ENCODE results near the gene PLEKHS1.

Gene PLEKHS1

DNA sequence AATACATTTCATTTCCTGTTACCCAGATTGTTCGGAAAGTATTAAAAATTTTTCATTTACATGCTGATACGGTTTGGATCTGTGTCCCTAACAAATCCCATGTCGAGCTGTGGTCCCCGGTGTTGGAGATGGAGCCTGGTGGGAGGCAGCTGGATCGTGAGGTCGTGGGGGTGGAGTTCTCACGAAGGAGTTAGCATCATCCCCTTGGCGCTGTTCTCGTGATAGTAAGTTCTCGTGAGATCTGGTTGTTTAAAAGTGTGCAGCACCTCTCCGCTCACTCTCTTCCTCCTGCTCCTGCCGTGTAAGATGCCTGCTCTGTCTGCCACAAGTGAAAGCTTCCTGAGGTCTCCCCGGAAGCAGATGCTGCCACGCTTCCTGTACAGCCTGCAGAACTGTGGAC is 30.9 kb downstream of the PLEKHS1 start:
- DNase-seq (ENCODE audit: extremely low read depth, low read depth), result no peak
- no peak overlapping the region for H3K4me3 ChIP-seq (replicated peaks; ENCODE audit: low read depth, low read length)
- TF ChIP-seq, protein P1, sequence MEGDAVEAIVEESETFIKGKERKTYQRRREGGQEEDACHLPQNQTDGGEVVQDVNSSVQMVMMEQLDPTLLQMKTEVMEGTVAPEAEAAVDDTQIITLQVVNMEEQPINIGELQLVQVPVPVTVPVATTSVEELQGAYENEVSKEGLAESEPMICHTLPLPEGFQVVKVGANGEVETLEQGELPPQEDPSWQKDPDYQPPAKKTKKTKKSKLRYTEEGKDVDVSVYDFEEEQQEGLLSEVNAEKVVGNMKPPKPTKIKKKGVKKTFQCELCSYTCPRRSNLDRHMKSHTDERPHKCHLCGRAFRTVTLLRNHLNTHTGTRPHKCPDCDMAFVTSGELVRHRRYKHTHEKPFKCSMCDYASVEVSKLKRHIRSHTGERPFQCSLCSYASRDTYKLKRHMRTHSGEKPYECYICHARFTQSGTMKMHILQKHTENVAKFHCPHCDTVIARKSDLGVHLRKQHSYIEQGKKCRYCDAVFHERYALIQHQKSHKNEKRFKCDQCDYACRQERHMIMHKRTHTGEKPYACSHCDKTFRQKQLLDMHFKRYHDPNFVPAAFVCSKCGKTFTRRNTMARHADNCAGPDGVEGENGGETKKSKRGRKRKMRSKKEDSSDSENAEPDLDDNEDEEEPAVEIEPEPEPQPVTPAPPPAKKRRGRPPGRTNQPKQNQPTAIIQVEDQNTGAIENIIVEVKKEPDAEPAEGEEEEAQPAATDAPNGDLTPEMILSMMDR (IDR thresholded peaks at IDR 0.05; ENCODE audit: low read depth, low read length, missing control alignments), result no peak

DNA sequence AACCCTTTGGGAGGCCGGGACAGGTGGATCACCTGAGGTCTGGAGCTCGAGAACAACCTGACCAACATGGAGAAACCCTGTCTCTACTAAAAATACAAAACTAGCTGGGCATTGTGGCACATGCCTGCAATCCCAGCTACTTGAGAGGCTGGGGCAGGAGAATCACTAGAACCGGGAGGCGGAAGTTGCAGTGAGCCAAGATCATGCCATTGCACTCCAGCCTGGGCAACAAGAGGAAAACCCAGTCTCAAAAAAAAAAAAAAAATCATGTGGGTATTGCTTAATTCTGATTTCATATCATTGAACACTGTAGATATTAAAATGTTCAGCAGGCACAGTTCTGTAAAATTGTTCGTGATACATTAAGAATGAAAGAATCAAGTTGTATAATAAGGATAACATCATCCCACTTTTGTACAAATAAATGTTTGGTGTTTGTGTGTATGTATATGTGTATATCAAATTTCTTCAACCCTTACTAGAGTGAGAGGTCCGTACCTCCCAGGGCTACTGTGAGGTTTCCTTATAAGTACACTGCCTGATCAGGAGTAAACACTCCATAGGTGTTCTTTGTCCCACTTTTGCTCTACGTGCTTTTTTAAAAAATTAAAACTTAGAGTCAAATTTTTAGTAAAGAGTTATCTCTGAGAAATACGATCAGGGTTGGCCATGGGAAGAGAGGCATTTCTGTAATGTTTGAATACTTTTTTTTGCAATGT is 31.7 kb downstream of the PLEKHS1 start:
- H3K4me3 ChIP-seq (replicated peaks; ENCODE audit: low read depth, low read length), result no peak overlapping the region
- TF ChIP-seq, protein P1 (IDR thresholded peaks at IDR 0.05; ENCODE audit: low read depth, low read length, missing control alignments), result no peak

GRCh38 chr10:113788604-113789083 is 37.2 kb downstream of the PLEKHS1 start:
- no peak overlapping the region for H3K4me3 ChIP-seq (replicated peaks; ENCODE audit: low read depth, low read length)
- TF ChIP-seq, protein P1 (IDR thresholded peaks at IDR 0.05; ENCODE audit: low read depth, low read length, missing control alignments), result no peak
- peak; percentile 92 for DNase-seq (ENCODE audit: extremely low read depth, low read depth)

More for the DNA sequence above, 31.7 kb downstream of the PLEKHS1 start:
- DNase-seq (ENCODE audit: extremely low read depth, low read depth), result no peak

- H3K4me3 ChIP-seq (replicated peaks; ENCODE audit: low read depth, low read length), result no peak overlapping the region
- no peak for DNase-seq (ENCODE audit: extremely low read depth, low read depth)
- TF ChIP-seq, protein P1 (IDR thresholded peaks at IDR 0.05; ENCODE audit: low read depth, low read length, missing control alignments), result no peak
Measured at GRCh38 chr10:113791691-113792090, 40.2 kb downstream of the PLEKHS1 start.

GRCh38 chr10:113801569-113801968 is 50.1 kb downstream of the PLEKHS1 start:
- TF ChIP-seq, protein P1 (IDR thresholded peaks at IDR 0.05; ENCODE audit: low read depth, low read length, missing control alignments), result no peak
- no peak overlapping the region for H3K4me3 ChIP-seq (replicated peaks; ENCODE audit: low read depth, low read length)
- no peak for DNase-seq (ENCODE audit: extremely low read depth, low read depth)

DNA sequence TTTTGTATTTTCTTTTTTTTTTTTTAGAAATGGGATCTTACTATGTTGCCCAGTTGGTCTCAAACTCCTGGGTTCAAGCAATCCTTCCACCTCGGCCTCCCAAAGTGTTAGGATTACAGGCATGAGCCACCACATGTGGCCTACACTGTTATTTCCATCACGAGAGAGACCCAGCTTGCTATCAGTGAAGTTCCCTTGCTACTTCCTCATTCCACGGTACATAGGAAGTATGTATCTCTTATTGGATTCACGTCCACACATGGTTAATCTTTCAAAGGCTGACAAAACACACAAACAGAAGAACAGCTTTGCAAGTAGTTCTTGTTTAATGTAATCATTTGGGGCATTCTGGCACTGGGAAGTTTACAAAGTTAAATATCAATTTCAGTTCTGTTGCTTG is 51.5 kb downstream of the PLEKHS1 start:
- no peak for DNase-seq (ENCODE audit: extremely low read depth, low read depth)

More for the DNA sequence above, 51.5 kb downstream of the PLEKHS1 start:
- no peak overlapping the region for H3K4me3 ChIP-seq (replicated peaks; ENCODE audit: low read depth, low read length)
- TF ChIP-seq, protein P1 (IDR thresholded peaks at IDR 0.05; ENCODE audit: low read depth, low read length, missing control alignments), result no peak

All from HFF-Myc (cell line).